K562 (cell line): ENCODE results near the gene KAZN. TPM values are rescaled to one million over a fixed set of nuclear protein-coding genes. Genes with fewer than 3 reads are reported as not detected.

Source experiments
- CBX5 ChIP-seq: IDR thresholded peaks from 2 replicates; pipeline ENCODE4 v1.6.1; 2014; ENCODE audit warnings: low read depth, borderline replicate concordance
- CCNT2 ChIP-seq: IDR thresholded peaks from 2 replicates; pipeline ENCODE4 v1.6.1; 2011; ENCODE audit warnings: borderline replicate concordance, low read depth, mild to moderate bottlenecking, moderate library complexity, mixed read lengths, low read length; ENCODE audit not compliant: insufficient read length; ENCODE audit errors: extremely low read depth
- E2F6 ChIP-seq, 2 experiments: IDR thresholded peaks; 2 replicates each; pipeline ENCODE4 v1.6.1; 2011; ENCODE audit warnings: borderline replicate concordance in 1 of 2, control low read depth in 1 of 2, low read depth in 1 of 2, low read length in 1 of 2, mild to moderate bottlenecking in 1 of 2, mixed read lengths in 1 of 2, moderate library complexity in 1 of 2; ENCODE audit not compliant: insufficient read depth in 1 of 2, insufficient read length in 1 of 2, poor library complexity in 1 of 2, severe bottlenecking in 1 of 2; ENCODE audit errors: extremely low read depth in 1 of 2
- HSF4 ChIP-seq: fragments of 250-450 bp; sonication (Bioruptor Pico); IDR thresholded peaks from 2 replicates; pipeline ENCODE4 v2.1.2; 2022; ENCODE audit warnings: mild to moderate bottlenecking, moderate library complexity, borderline replicate concordance
- JUNB ChIP-seq: fragments of 450-650 bp; formaldehyde crosslinking; conservative IDR thresholded peaks from 2 replicates; pipeline ENCODE4 v1.4.0; 2020; ENCODE audit warnings: mild to moderate bottlenecking
- MAZ ChIP-seq, 2 experiments: fragments of 450-650 bp in 1 of 2; sonication (generic) in 1 of 2; formaldehyde crosslinking; IDR thresholded peaks in 1 of 2; conservative IDR thresholded peaks in 1 of 2; 2 replicates each; pipeline versions ENCODE4 v1.4.0 to v1.5.0; 2020; ENCODE audit warnings: mild to moderate bottlenecking in 1 of 2, missing genetic modification reagents in 1 of 2
- MGA ChIP-seq: fragments of 450-650 bp; IDR thresholded peaks from 2 replicates; pipeline ENCODE4 v1.6.1; 2016; ENCODE audit warnings: mild to moderate bottlenecking, moderate library complexity
- PBX2 ChIP-seq, 2 experiments: IDR thresholded peaks in 1 of 2; conservative IDR thresholded peaks in 1 of 2; 2 replicates each; pipeline ENCODE4 v1.6.1; 2016; ENCODE audit warnings: low read depth in 2 of 2, mild to moderate bottlenecking in 1 of 2, missing compliant biosample characterization in 1 of 2, missing genetic modification characterization in 1 of 2, moderate library complexity in 1 of 2
- SIRT6 ChIP-seq: IDR thresholded peaks from one replicate; pipeline ENCODE4 v1.6.1; 2012; ENCODE audit warnings: low read depth, mild to moderate bottlenecking, control low read depth, inconsistent platforms, low read length, moderate library complexity
- ZFPM2 ChIP-seq: fragments of 250-450 bp; sonication (Bioruptor Pico); IDR thresholded peaks from 2 replicates; pipeline ENCODE4 v1.5.1; 2022; ENCODE audit warnings: mild to moderate bottlenecking
- polyA plus RNA-seq, 8 experiments: library from polyadenylated mRNA; depleted of rRNA in 4 of 8; stranded (reverse) in 5 of 8; unstranded in 3 of 8; fragments of >200 nt; fragmentation: Nextera tagmentation in 2 of 8; fragmentation: Illumina TruSeq in 1 of 8; extraction: Ambion mirVana in 2 of 8; extraction: Trizol in 1 of 8; gene quantifications; 2 replicates each; pipeline versions ENCODE4 v1.2.1 to v1.2.3, GENCODE V29; 2011 to 2014; ENCODE audit warnings: inconsistent platforms in 1 of 8, missing spikeins in 1 of 8
- total RNA-seq, 7 experiments: library from RNA; depleted of rRNA in 6 of 7; stranded (reverse); fragments of >200 nt in 6 of 7; fragmentation: Illumina TruSeq in 2 of 7; extraction: Trizol in 2 of 7; gene quantifications; 2 replicates each; pipeline versions ENCODE4 v1.2.1 to v1.2.3, GENCODE V29; 2011 to 2021; ENCODE audit warnings: low replicate concordance in 1 of 7

KAZN gene
- total and polyA plus RNA-seq, 9 of the 15 experiments (the other 6 are each of a cell fraction or from before 2014, with no cell fraction given): 2.1 to 21.6 (median 5.4) TPM

GRCh38 chr1:14929547-14930246 is 331.2 kb downstream of the KAZN start (continued):
- TF ChIP-seq E2F6 (IDR thresholded peaks at IDR 0.05; ENCODE audit: borderline replicate concordance in 1 of 2, extremely low read depth in 1 of 2, insufficient read depth in 1 of 2, insufficient read length in 1 of 2, low read depth in 1 of 2, low read length in 1 of 2, poor library complexity in 1 of 2, severe bottlenecking in 1 of 2) (no peak), JUNB (CRISPR knock-in tag) (no peak), CCNT2 (no peak), HSF4 (CRISPR knock-in tag) (no peak), MGA (no peak), PBX2 (CRISPR knock-in tag; IDR thresholded peaks at IDR 0.05; ENCODE audit: low read depth) (no peak), PBX2 (tag; conservative IDR thresholded peaks at IDR 0.05; ENCODE audit: low read depth) (peak; percentile 32), SIRT6 (no peak), ZFPM2 (no peak), CBX5 (no peak), MAZ (CRISPR knock-in tag; conservative IDR thresholded peaks at IDR 0.05 in 1 of 2, IDR thresholded peaks at IDR 0.05 in 1 of 2) (no peak)
